Coronary artery (tissue), 2 donors: ENCODE measurements around the gene ORAI1.
A peak's percentile ranks its signal among the peaks of the same experiment; 100 is the strongest.
"Not testable (repeated sequence)": the region's sequence is repeated elsewhere in the genome, so short reads cannot be mapped to it uniquely, and the experiment has no call there.

Source experiments
- DNase-seq: peaks from one replicate; pipeline ENCODE4 v3.0.0-alpha.2; 2017; ENCODE audit warnings: low spot score
- H3K27ac ChIP-seq, 2 donors: fragments of 200-600 bp; sonication (generic); one replicate each; pipeline ENCODE4 v1.5.1; 2016 to 2019
- H3K4me3 ChIP-seq: fragments of 200-600 bp; sonication (generic); 2 replicates; pipeline ENCODE4 v1.5.1; 2016; ENCODE audit warnings: mild to moderate bottlenecking, moderate library complexity
- TF ChIP-seq, protein P1 (sequence below): fragments of 200-600 bp; sonication (generic); IDR thresholded peaks from one replicate; pipeline ENCODE4 v1.5.1; 2019; ENCODE audit warnings: antibody characterized with exemption

ORAI1 gene

DNA sequence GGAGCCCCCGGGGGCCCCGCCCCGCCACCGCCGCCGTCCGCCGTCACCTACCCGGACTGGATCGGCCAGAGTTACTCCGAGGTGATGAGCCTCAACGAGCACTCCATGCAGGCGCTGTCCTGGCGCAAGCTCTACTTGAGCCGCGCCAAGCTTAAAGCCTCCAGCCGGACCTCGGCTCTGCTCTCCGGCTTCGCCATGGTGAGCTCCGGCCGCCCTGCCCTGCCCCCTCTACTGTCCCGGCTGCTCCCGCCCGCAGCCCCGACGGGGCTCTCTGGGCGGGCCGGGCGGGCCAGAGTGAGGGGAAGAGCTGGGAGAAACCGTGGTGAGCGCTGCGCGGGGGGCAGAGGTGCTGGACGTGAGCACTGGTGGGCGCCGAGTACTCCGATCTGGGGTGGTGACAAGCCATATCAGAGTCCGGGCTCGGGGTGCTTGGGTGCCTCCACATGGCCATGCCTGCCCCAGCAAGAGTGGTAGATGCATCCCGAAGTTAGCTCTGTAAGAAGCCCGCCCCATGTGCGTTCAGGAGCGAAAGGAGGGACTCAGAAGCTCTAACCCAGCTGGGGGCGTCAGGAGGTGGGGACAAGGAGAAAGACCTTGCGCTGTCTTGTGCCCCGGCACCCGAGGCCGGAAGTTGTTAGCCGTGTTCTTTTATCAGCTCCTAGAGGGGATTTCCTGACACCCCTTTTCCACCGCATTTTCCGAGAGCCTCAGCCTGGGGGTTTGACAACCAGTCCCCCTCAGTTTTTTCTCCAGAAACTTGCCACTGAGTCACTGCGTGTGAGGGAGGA lies 717 bp downstream of the ORAI1 start:
- TF ChIP-seq, protein P1, sequence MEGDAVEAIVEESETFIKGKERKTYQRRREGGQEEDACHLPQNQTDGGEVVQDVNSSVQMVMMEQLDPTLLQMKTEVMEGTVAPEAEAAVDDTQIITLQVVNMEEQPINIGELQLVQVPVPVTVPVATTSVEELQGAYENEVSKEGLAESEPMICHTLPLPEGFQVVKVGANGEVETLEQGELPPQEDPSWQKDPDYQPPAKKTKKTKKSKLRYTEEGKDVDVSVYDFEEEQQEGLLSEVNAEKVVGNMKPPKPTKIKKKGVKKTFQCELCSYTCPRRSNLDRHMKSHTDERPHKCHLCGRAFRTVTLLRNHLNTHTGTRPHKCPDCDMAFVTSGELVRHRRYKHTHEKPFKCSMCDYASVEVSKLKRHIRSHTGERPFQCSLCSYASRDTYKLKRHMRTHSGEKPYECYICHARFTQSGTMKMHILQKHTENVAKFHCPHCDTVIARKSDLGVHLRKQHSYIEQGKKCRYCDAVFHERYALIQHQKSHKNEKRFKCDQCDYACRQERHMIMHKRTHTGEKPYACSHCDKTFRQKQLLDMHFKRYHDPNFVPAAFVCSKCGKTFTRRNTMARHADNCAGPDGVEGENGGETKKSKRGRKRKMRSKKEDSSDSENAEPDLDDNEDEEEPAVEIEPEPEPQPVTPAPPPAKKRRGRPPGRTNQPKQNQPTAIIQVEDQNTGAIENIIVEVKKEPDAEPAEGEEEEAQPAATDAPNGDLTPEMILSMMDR, result no peak
- peak; percentile 79 for DNase-seq
- peak overlapping the region; percentile 82 to 96 for H3K27ac ChIP-seq

GRCh38 chr12:121628037-121628436 lies 1.7 kb downstream of the ORAI1 start:
- H3K4me3 ChIP-seq, result peak overlapping the region; percentile 76
- H3K27ac ChIP-seq, result peak overlapping the region in 1 of 2 donors; percentile 96
- no peak for DNase-seq
- TF ChIP-seq, protein P1, result no peak

More for the DNA sequence above, 717 bp downstream of the ORAI1 start:
- peak overlapping the region; percentile 76 for H3K4me3 ChIP-seq

GRCh38 chr12:121628536-121628935 lies 2.2 kb downstream of the ORAI1 start:
- peak overlapping the region; percentile 76 for H3K4me3 ChIP-seq
- H3K27ac ChIP-seq, result no peak overlapping the region

DNA sequence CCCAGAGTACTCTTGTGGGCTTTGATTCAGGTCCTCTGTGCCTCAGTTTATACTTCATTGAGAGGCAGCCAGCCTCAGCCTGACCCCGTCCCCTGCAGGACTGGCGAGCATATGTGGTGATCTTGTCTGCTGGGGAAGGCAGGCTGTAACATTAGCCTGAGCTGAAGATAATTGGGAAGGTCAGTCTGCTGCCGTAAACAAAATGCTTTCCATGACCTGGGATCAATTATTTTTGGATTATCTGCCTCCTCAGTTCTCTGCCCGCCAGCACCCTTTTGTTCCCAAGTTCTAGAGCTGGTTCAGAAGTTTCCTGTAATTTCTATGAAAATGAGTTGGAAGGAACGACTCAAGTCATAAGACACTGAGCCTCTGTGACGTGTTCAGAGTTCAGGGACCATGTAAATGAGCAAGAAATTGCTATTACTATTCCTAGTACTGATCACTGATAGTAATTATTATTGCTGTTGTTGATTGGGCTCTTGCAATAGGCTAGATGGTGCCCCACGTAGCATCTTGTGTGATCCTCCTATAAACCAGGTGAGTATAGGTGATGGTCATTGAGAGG lies 4.5 kb downstream of the ORAI1 start:
- TF ChIP-seq, protein P1, result no peak
- DNase-seq, result no peak
- Histone ChIP-seq H3K4me3 (no peak overlapping the region), H3K27ac (no peak overlapping the region)

More at GRCh38 chr12:121628536-121628935, 2.2 kb downstream of the ORAI1 start:
- TF ChIP-seq, protein P1, result no peak
- DNase-seq, result no peak

DNA sequence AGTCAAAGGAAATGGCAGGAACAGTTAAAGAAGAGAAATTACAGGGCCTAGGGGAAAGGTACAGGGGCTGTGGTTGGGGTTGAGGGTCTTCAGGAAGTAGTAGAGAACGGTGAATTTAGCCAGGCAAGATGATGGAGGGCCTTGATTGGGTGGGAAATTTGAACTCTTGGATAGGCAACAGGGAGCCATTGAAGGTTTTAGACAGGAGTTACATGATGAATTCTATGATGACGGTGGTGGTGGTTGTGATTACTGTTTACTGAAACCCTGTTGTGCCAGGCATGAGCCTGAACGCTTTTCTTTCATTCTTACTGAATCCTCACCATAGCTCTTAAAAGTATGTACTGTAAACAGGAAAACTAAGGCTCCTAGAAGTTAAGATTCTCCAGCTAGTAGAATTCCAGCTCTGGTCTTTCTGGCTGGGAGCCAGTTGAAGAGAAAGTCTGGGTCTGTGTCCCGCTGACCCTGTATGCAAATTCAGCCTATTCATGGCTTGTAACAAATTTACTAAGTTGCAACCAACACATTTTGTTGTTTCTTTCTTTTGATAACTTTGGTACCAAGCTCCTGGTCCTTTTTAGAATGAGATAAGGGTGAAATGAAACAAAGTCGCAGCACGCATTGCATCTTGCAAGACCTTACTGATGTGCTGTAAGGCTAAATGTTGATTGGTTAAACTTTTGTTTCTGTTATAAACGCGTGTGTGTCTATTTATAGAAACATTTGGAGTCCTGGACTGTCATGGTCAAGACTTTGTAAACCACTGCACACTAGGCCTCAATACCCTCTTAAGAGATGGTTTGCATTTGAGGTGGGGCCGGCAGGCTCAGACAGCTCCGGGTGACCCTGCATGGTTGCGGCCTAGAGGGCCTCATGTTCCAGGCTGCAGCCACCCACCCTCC lies 6.0 kb downstream of the ORAI1 start:
- H3K27ac ChIP-seq, result no peak overlapping the region
- DNase-seq, result no peak
- TF ChIP-seq, protein P1, result no peak
- no peak overlapping the region for H3K4me3 ChIP-seq

DNA sequence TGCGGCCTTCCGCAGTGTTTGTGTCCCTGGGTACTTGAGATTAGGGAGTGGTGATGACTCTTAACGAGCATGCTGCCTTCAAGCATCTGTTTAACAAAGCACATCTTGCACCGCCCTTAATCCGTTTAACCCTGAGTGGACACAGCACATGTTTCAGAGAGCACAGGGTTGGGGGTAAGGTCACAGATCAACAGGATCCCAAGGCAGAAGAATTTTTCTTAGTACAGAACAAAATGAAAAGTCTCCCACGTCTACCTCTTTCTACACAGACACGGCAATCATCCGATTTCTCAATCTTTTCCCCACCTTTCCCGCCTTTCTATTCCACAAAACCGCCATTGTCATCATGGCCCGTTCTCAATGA lies 7.5 kb downstream of the ORAI1 start:
- H3K27ac ChIP-seq, H3K4me3 ChIP-seq: not testable (repeated sequence)

DNA sequence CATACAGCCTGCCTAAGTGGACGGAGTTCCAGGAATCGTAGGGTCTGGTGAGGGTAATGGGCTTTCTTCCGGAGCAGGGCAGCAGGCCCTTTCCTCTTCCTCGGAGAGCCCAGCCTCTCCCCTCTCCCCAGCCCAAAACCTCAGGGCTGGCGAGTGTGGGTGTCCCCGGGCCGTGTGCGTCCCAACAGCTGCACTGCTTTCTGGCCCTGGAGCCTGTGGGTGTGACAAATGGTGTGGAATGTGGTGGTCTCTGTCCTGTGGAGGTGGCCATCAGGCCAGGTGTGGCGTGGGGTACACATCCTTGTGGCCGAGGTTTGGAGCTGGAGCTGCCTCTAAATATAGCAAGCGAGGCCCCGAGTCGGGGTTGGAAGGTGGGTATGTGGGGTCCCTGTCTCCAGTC lies 8.5 kb downstream of the ORAI1 start:
- no peak overlapping the region for H3K27ac ChIP-seq
- no peak overlapping the region for H3K4me3 ChIP-seq
- DNase-seq, result no peak
- TF ChIP-seq, protein P1, result no peak

More for the DNA sequence above, 7.5 kb downstream of the ORAI1 start:
- DNase-seq, result not testable (repeated sequence)
